Measurements from ENCODE around the gene NDUFC2. TPM values are rescaled to one million over a fixed set of nuclear protein-coding genes. Genes with fewer than 3 reads are reported as not detected.

NDUFC2 gene
- total and polyA plus RNA-seq, 2 donors (not counting 3 experiments of a cell fraction or from before 2014, with no cell fraction given): 226 to 318 TPM

DNA sequence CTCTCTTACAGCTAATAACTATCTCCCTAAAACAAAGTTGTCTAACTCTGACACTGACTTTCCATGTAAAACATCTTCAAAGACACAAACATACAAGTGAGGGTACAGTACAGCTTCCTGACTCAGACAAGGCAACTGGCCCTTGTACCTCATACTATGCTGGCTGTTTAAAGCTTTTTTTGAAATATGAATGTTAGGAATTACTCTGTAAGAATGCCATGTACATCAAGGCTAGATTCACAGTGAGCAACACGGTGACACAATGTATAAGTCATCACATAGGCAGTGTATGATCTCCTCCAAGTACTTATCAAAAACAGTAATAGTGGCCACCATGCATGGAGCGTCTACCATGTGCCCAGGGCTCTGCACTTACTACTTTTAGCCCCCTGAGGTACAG, 31.2 kb upstream of the NDUFC2 start:
- Histone ChIP-seq H3K36me3 (ENCODE audit: control insufficient read depth in 2 of 2, extremely low read depth in 1 of 2, insufficient read depth in 2 of 2, low read length in 2 of 2) (peaks cover 0 to 2% of the 10 kb centered on the region in 2 experiments), H3K27me3 (ENCODE audit: control insufficient read depth in 2 of 2, insufficient read depth in 2 of 2, low read length in 2 of 2) (no peaks in the 10 kb centered on the region), H3K79me2 (ENCODE audit: control insufficient read depth, insufficient read depth, low read length) (no peaks in the 10 kb centered on the region), H4K20me1 (replicated peaks; ENCODE audit: control insufficient read depth, extremely low read depth, insufficient read depth, low read length) (no peaks in the 10 kb centered on the region), H3K27ac (ENCODE audit: insufficient read depth, low read depth, low read length) (no peak overlapping the region), H3K4me2 (ENCODE audit: insufficient read depth, low read length) (no peak overlapping the region), H2AFZ (ENCODE audit: low read depth, low read length) (no peak overlapping the region), H3K9ac (replicated peaks; ENCODE audit: extremely low read depth, insufficient read depth, low read length) (no peak overlapping the region), H3K4me1 (ENCODE audit: control insufficient read depth, extremely low read depth, insufficient read depth, low read length) (no peaks in the 10 kb centered on the region), H3K9me3 (replicated peaks; ENCODE audit: control insufficient read depth, insufficient read depth, low read length) (no peaks in the 10 kb centered on the region), H3K9me1 (replicated peaks; ENCODE audit: control insufficient read depth, extremely low read depth, insufficient read depth, low read length) (no peaks in the 10 kb centered on the region), H3K4me3 (replicated peaks in 1 of 3; ENCODE audit: insufficient read depth in 1 of 3, low read depth in 1 of 3, low read length in 3 of 3) (no peak overlapping the region)
- no TSS peak for BruUV-seq (replicated peaks)
- no peak for FAIRE-seq
- CTCF ChIA-PET: no interaction called here
- POLR2A ChIA-PET: no interaction called here
- DNase-seq (ENCODE audit: low read depth, low spot score): no peak
- dilution Hi-C loops (cut with MboI; ENCODE audit: extremely low pct_ligation_motif_present, low sequenced_read_pairs) (no loop called here), intact Hi-C loops (cut with micrococcal nuclease) (no loop called here)
- TF ChIP-seq FOS (IDR thresholded peaks at IDR 0.05; ENCODE audit: borderline replicate concordance, insufficient read depth, low read length) (no peak), POLR2A (IDR thresholded peaks at IDR 0.05; ENCODE audit: low read depth, low read length) (no peak), MYC (IDR thresholded peaks at IDR 0.05; ENCODE audit: low read depth, low read length) (no peak), EZH2 (IDR thresholded peaks at IDR 0.05; ENCODE audit: borderline replicate concordance, low read depth, low read length, severe bottlenecking) (no peak), JUN (IDR thresholded peaks at IDR 0.05; ENCODE audit: borderline replicate concordance, insufficient read depth, insufficient read length, low read depth) (no peak)

DNA sequence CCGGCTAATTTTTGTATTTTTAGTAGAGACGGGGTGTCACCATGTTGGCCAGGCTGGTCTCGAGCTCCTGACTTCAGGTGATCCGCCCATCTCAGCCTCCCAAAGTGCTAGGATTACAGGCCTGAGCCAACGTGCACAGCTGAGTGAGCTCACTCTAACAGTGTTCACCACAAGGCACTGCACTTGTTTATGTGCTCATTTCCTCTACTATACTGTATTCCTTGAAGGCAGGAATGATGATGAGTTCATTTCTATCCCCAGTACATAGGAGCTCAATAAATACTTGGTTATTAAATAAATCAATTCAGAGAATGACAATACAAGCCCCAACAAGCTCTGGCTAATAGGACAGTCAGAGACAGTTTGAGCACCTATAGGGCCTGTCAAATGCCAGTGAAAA, 30.7 kb upstream of the NDUFC2 start:
- dilution Hi-C loops (cut with MboI; ENCODE audit: extremely low pct_ligation_motif_present, low sequenced_read_pairs): no loop called here
- ChIA-PET POLR2A (no interaction called here), CTCF (interaction anchor here (1.1 kb wide), 1 partner anchor 9 kb away, joined by 3 read pairs; no protein-coding TSS in a partner anchor)

More for the DNA sequence above, 30.7 kb upstream of the NDUFC2 start:
- H3K4me3 ChIP-seq (replicated peaks in 1 of 3; ENCODE audit: insufficient read depth in 1 of 3, low read depth in 1 of 3, low read length in 3 of 3): no peak overlapping the region
- TF ChIP-seq GATA2 (IDR thresholded peaks at IDR 0.05; ENCODE audit: insufficient read depth, insufficient read length, low read depth, low read length) (no peak), EZH2 (IDR thresholded peaks at IDR 0.05; ENCODE audit: borderline replicate concordance, low read depth, low read length, severe bottlenecking) (no peak), POLR2A (IDR thresholded peaks at IDR 0.05; ENCODE audit: low read depth, low read length) (no peak), FOS (IDR thresholded peaks at IDR 0.05; ENCODE audit: borderline replicate concordance, insufficient read depth, low read length) (no peak), MYC (IDR thresholded peaks at IDR 0.05; ENCODE audit: low read depth, low read length) (no peak), JUN (IDR thresholded peaks at IDR 0.05; ENCODE audit: borderline replicate concordance, insufficient read depth, insufficient read length, low read depth) (no peak), POLR2AphosphoS5 (IDR thresholded peaks at IDR 0.05; ENCODE audit: insufficient read depth, low read depth, low read length) (no peak)
- TF ChIP-seq, protein P1, sequence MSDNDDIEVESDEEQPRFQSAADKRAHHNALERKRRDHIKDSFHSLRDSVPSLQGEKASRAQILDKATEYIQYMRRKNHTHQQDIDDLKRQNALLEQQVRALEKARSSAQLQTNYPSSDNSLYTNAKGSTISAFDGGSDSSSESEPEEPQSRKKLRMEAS (IDR thresholded peaks at IDR 0.05; ENCODE audit: insufficient read depth, insufficient read length): no peak
- TF ChIP-seq, protein P2, sequence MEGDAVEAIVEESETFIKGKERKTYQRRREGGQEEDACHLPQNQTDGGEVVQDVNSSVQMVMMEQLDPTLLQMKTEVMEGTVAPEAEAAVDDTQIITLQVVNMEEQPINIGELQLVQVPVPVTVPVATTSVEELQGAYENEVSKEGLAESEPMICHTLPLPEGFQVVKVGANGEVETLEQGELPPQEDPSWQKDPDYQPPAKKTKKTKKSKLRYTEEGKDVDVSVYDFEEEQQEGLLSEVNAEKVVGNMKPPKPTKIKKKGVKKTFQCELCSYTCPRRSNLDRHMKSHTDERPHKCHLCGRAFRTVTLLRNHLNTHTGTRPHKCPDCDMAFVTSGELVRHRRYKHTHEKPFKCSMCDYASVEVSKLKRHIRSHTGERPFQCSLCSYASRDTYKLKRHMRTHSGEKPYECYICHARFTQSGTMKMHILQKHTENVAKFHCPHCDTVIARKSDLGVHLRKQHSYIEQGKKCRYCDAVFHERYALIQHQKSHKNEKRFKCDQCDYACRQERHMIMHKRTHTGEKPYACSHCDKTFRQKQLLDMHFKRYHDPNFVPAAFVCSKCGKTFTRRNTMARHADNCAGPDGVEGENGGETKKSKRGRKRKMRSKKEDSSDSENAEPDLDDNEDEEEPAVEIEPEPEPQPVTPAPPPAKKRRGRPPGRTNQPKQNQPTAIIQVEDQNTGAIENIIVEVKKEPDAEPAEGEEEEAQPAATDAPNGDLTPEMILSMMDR (IDR thresholded peaks at IDR 0.05; ENCODE audit: extremely low read depth in 1 of 2, insufficient read depth in 1 of 2, low read depth in 1 of 2, low read length in 2 of 2): no peak
- H2AFZ ChIP-seq (ENCODE audit: low read depth, low read length): no peak overlapping the region
- no peaks in the 10 kb centered on the region for H3K9me1 ChIP-seq (replicated peaks; ENCODE audit: control insufficient read depth, extremely low read depth, insufficient read depth, low read length)
- no peaks in the 10 kb centered on the region for H3K79me2 ChIP-seq (ENCODE audit: control insufficient read depth, insufficient read depth, low read length)
- FAIRE-seq: no peak
- H3K27ac ChIP-seq (ENCODE audit: insufficient read depth, low read depth, low read length): no peak overlapping the region
- H3K9me3 ChIP-seq (replicated peaks; ENCODE audit: control insufficient read depth, insufficient read depth, low read length): no peaks in the 10 kb centered on the region
- H3K36me3 ChIP-seq (ENCODE audit: control insufficient read depth in 2 of 2, extremely low read depth in 1 of 2, insufficient read depth in 2 of 2, low read length in 2 of 2): peaks cover 0 to 2% of the 10 kb centered on the region in 2 experiments
- H3K4me2 ChIP-seq (ENCODE audit: insufficient read depth, low read length): no peak overlapping the region
- H3K9ac ChIP-seq (replicated peaks; ENCODE audit: extremely low read depth, insufficient read depth, low read length): no peak overlapping the region
- no peaks in the 10 kb centered on the region for H3K27me3 ChIP-seq (ENCODE audit: control insufficient read depth in 2 of 2, insufficient read depth in 2 of 2, low read length in 2 of 2)
- no TSS peak for BruUV-seq (replicated peaks)
- no peaks in the 10 kb centered on the region for H3K4me1 ChIP-seq (ENCODE audit: control insufficient read depth, extremely low read depth, insufficient read depth, low read length)
- H4K20me1 ChIP-seq (replicated peaks; ENCODE audit: control insufficient read depth, extremely low read depth, insufficient read depth, low read length): no peaks in the 10 kb centered on the region
- intact Hi-C loops (cut with micrococcal nuclease): no loop called here
- DNase-seq (ENCODE audit: low read depth, low spot score): no peak

Measured in endothelial cell of umbilical vein (primary cell).